ENCODE results near the gene TEX53.

TEX53 gene

GRCh38 chr9:114616684-114617520, 40.7 kb downstream of the TEX53 start:
- no peaks in the 10 kb centered on the region for H3K9me3 Mint-ChIP-seq
- H3K4me1 Mint-ChIP-seq (ENCODE audit: low read depth): peaks cover 42% of the 10 kb centered on the region
- H3K36me3 Mint-ChIP-seq (ENCODE audit: low read depth): peaks cover 35% of the 10 kb centered on the region
- peak overlapping the region; percentile 66 for H3K4me3 Mint-ChIP-seq
- H3K27me3 Mint-ChIP-seq (ENCODE audit: low read depth): no peaks in the 10 kb centered on the region
- H3K27ac Mint-ChIP-seq: peak overlapping the region; percentile 88
- DNase-seq (ENCODE audit: low spot score): no peak

GRCh38 chr9:114614373-114614772, 43.2 kb downstream of the TEX53 start:
- H3K27me3 Mint-ChIP-seq (ENCODE audit: low read depth): no peaks in the 10 kb centered on the region
- H3K27ac Mint-ChIP-seq: no peak overlapping the region
- peaks cover 44% of the 10 kb centered on the region for H3K4me1 Mint-ChIP-seq (ENCODE audit: low read depth)
- no peak for DNase-seq (ENCODE audit: low spot score)
- H3K36me3 Mint-ChIP-seq (ENCODE audit: low read depth): peaks cover 23% of the 10 kb centered on the region
- no peaks in the 10 kb centered on the region for H3K9me3 Mint-ChIP-seq
- H3K4me3 Mint-ChIP-seq: no peak overlapping the region

GRCh38 chr9:114613919-114614318, 43.7 kb downstream of the TEX53 start:
- no peak overlapping the region for H3K27ac Mint-ChIP-seq
- H3K4me1 Mint-ChIP-seq (ENCODE audit: low read depth): peaks cover 42% of the 10 kb centered on the region
- peaks cover 19% of the 10 kb centered on the region for H3K36me3 Mint-ChIP-seq (ENCODE audit: low read depth)
- peak overlapping the region; percentile 87 for H3K4me3 Mint-ChIP-seq
- H3K27me3 Mint-ChIP-seq (ENCODE audit: low read depth): no peaks in the 10 kb centered on the region
- H3K9me3 Mint-ChIP-seq: no peaks in the 10 kb centered on the region
- DNase-seq (ENCODE audit: low spot score): no peak

- H3K4me3 Mint-ChIP-seq: peak overlapping the region; percentile 87
- peaks cover 42% of the 10 kb centered on the region for H3K4me1 Mint-ChIP-seq (ENCODE audit: low read depth)
- H3K27me3 Mint-ChIP-seq (ENCODE audit: low read depth): no peaks in the 10 kb centered on the region
- no peak for DNase-seq (ENCODE audit: low spot score)
- H3K27ac Mint-ChIP-seq: peak overlapping the region; percentile 85
- H3K36me3 Mint-ChIP-seq (ENCODE audit: low read depth): peaks cover 13% of the 10 kb centered on the region
- H3K9me3 Mint-ChIP-seq: no peaks in the 10 kb centered on the region
These were observed 44.5 kb downstream of the TEX53 start for GRCh38 chr9:114613087-114613486.

GRCh38 chr9:114612272-114612923, 45.2 kb downstream of the TEX53 start:
- peaks cover 42% of the 10 kb centered on the region for H3K4me1 Mint-ChIP-seq (ENCODE audit: low read depth)
- no peaks in the 10 kb centered on the region for H3K9me3 Mint-ChIP-seq
- DNase-seq (ENCODE audit: low spot score): no peak
- no peaks in the 10 kb centered on the region for H3K27me3 Mint-ChIP-seq (ENCODE audit: low read depth)
- peaks cover 13% of the 10 kb centered on the region for H3K36me3 Mint-ChIP-seq (ENCODE audit: low read depth)
- H3K4me3 Mint-ChIP-seq: peak overlapping the region; percentile 87
- peak overlapping the region; percentile 85 for H3K27ac Mint-ChIP-seq

- peaks cover 37% of the 10 kb centered on the region for H3K4me1 Mint-ChIP-seq (ENCODE audit: low read depth)
- H3K27me3 Mint-ChIP-seq (ENCODE audit: low read depth): no peaks in the 10 kb centered on the region
These were observed 45.9 kb downstream of the TEX53 start for GRCh38 chr9:114611516-114612271.

GRCh38 chr9:114608525-114608796, 49.1 kb downstream of the TEX53 start:
- Mint-ChIP-seq H3K27me3 (ENCODE audit: low read depth) (no peaks in the 10 kb centered on the region), H3K4me3 (no peak overlapping the region), H3K27ac (no peak overlapping the region), H3K4me1 (ENCODE audit: low read depth) (peaks cover 24% of the 10 kb centered on the region), H3K9me3 (no peaks in the 10 kb centered on the region), H3K36me3 (ENCODE audit: low read depth) (peaks cover 4% of the 10 kb centered on the region)
- no peak for DNase-seq (ENCODE audit: low spot score)

More at GRCh38 chr9:114611516-114612271, 45.9 kb downstream of the TEX53 start:
- H3K36me3 Mint-ChIP-seq (ENCODE audit: low read depth): peaks cover 11% of the 10 kb centered on the region
- DNase-seq (ENCODE audit: low spot score): peak; percentile 41
- H3K4me3 Mint-ChIP-seq: peak overlapping the region; percentile 87
- peak overlapping the region; percentile 85 for H3K27ac Mint-ChIP-seq
- no peaks in the 10 kb centered on the region for H3K9me3 Mint-ChIP-seq

- no peaks in the 10 kb centered on the region for H3K27me3 Mint-ChIP-seq (ENCODE audit: low read depth)
- peaks cover 19% of the 10 kb centered on the region for H3K4me1 Mint-ChIP-seq (ENCODE audit: low read depth)
- H3K36me3 Mint-ChIP-seq (ENCODE audit: low read depth): peaks cover 4% of the 10 kb centered on the region
- H3K4me3 Mint-ChIP-seq: no peak overlapping the region
- no peak for DNase-seq (ENCODE audit: low spot score)
- H3K9me3 Mint-ChIP-seq: no peaks in the 10 kb centered on the region
- no peak overlapping the region for H3K27ac Mint-ChIP-seq
These were observed 49.7 kb downstream of the TEX53 start for GRCh38 chr9:114607671-114608524.

- Mint-ChIP-seq H3K27ac (no peak overlapping the region), H3K4me1 (ENCODE audit: low read depth) (peaks cover 8% of the 10 kb centered on the region), H3K36me3 (ENCODE audit: low read depth) (peaks cover 9% of the 10 kb centered on the region), H3K4me3 (no peak overlapping the region), H3K27me3 (ENCODE audit: low read depth) (no peaks in the 10 kb centered on the region), H3K9me3 (peaks cover 5% of the 10 kb centered on the region)
- no peak for DNase-seq (ENCODE audit: low spot score)
These were observed 50.9 kb downstream of the TEX53 start for GRCh38 chr9:114606597-114607207.
